Sigmoid colon (tissue), 4 donors: ENCODE data around the gene HHIP.

ENCODE experiments used
- POLR2AphosphoS5 ChIP-seq, 4 donors: sonication (generic); formaldehyde crosslinking; IDR thresholded peaks; one replicate each; pipeline ENCODE4 v1.6.1; 2017; ENCODE audit warnings: antibody characterized with exemption in 4 of 4
- TF ChIP-seq, protein P1 (sequence below), 4 experiments: fragments of 450-650 bp in 3 of 4; fragments of 200-600 bp in 1 of 4; IDR thresholded peaks; one replicate each; pipeline ENCODE4 v1.5.1; 2016 to 2019; ENCODE audit warnings: antibody characterized with exemption in 4 of 4, mild to moderate bottlenecking in 3 of 4, moderate library complexity in 2 of 4

- TF ChIP-seq, protein P1, sequence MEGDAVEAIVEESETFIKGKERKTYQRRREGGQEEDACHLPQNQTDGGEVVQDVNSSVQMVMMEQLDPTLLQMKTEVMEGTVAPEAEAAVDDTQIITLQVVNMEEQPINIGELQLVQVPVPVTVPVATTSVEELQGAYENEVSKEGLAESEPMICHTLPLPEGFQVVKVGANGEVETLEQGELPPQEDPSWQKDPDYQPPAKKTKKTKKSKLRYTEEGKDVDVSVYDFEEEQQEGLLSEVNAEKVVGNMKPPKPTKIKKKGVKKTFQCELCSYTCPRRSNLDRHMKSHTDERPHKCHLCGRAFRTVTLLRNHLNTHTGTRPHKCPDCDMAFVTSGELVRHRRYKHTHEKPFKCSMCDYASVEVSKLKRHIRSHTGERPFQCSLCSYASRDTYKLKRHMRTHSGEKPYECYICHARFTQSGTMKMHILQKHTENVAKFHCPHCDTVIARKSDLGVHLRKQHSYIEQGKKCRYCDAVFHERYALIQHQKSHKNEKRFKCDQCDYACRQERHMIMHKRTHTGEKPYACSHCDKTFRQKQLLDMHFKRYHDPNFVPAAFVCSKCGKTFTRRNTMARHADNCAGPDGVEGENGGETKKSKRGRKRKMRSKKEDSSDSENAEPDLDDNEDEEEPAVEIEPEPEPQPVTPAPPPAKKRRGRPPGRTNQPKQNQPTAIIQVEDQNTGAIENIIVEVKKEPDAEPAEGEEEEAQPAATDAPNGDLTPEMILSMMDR (IDR thresholded peaks at IDR 0.05): no peak
- no peak for TF ChIP-seq POLR2AphosphoS5 (IDR thresholded peaks at IDR 0.05)
Observed at GRCh38 chr4:144688035-144688569, 42.1 kb downstream of the HHIP start.
